ENCODE measurements around the gene PLXNB1.

DNA sequence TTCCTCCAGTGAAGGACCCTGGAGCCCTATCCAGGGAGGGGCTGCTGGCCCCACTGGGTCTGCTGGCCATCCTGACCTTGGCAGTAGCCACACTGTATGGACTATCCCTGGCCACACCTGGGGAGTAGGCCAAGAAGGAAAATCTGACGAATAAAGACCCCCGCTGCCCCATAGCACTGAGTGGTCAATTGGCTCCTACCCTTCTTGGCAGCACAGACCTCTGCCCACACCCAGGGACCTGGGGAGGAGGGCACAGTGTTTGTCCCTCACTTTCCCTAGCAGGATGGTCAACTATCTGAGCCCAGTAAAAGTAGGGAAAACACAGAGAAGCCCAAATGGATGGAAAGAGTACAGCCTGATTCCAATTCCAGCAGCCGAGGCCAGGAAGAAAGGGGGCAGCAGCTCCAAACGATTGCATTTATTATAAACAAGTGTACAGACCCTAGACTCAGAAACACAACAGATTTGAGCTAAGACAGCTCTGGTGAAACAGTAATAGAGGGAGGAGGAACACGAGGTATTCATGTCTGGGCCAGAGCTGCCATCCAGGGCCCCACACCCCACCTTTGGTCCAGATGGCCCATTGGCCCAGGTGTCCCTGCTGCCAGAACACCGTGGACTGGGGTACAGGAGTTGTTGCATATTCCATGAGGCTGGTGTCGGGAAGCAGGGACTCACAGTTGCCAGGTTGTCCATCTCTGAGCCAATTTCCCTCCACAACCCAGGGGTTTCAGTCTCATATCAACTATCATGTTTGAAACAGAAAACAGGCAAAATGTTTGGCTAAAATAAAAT, 37.8 kb upstream of the PLXNB1 start:
- TF ChIP-seq, protein P1, sequence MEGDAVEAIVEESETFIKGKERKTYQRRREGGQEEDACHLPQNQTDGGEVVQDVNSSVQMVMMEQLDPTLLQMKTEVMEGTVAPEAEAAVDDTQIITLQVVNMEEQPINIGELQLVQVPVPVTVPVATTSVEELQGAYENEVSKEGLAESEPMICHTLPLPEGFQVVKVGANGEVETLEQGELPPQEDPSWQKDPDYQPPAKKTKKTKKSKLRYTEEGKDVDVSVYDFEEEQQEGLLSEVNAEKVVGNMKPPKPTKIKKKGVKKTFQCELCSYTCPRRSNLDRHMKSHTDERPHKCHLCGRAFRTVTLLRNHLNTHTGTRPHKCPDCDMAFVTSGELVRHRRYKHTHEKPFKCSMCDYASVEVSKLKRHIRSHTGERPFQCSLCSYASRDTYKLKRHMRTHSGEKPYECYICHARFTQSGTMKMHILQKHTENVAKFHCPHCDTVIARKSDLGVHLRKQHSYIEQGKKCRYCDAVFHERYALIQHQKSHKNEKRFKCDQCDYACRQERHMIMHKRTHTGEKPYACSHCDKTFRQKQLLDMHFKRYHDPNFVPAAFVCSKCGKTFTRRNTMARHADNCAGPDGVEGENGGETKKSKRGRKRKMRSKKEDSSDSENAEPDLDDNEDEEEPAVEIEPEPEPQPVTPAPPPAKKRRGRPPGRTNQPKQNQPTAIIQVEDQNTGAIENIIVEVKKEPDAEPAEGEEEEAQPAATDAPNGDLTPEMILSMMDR (tag by site-specific recombination; IDR thresholded peaks at IDR 0.05), result no peak
- TF ChIP-seq ZFP37 (tag by site-specific recombination; IDR thresholded peaks at IDR 0.05) (no peak), YY1 (tag by site-specific recombination; IDR thresholded peaks at IDR 0.05) (no peak), KLF1 (tag by site-specific recombination; IDR thresholded peaks at IDR 0.05) (no peak)

Data from HEK293 (cell line).